ENCODE measurements around the gene PPP6C.
"Not testable (repeated sequence)": the region's sequence is repeated elsewhere in the genome, so short reads cannot be mapped to it uniquely, and the experiment has no call there.

PPP6C gene

DNA sequence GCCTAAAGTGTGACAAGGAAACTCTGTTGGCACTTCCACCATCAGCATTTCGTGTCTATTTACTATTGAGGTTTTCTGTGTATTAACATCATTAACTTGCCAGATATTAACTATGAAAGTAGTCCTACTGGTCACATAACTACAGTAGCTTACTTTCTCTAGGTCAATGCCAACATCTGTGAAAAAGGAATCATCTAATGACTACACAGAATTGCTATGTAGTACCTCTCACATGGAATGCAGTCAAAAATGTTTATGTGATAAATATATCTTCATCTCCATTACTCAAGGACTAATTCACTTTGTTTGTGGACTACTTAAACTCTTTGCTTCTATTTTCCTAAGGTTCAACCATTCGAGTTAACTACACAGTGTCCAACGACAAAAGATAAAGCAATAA is 48.4 kb downstream of the PPP6C start:
- no peak for DNase-seq

DNA sequence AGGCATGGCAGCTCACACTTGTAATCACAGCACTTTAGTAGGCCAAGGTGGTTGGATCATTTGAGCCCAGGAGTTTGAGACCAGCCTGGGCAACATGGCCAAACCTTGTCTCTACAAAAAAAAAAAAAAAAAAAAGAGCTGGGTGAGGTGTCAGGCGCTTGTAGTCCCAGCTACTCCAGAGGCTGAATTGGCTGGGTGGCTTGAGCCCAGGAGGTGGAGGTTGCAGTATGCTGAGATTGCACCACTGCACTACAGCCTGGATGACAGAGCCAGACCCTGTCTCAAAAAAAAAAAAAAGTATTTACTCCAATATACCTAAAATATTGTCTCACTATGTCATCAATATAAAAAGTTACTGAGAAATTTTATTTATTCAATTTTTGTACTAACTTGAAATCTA is 49.0 kb downstream of the PPP6C start:
- no peak for DNase-seq

DNA sequence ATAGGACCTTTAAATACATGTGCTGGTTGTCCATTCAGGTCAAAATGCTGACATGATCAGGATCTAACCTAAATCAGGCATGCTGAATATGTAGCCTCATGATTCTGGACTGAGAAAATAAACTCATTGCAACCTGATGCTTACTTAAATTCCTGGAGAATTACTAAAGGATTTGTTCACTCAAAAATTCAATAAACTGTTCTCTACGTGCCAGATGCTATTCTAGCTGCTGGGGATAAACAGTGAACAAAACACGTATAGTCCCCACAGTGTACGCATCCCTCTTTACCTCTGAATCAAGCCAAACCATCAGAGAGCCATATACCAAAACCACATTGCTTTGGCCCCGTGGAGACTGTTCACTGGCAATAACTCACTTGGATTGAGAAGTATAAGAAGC is 52.4 kb downstream of the PPP6C start:
- no peak for DNase-seq

DNA sequence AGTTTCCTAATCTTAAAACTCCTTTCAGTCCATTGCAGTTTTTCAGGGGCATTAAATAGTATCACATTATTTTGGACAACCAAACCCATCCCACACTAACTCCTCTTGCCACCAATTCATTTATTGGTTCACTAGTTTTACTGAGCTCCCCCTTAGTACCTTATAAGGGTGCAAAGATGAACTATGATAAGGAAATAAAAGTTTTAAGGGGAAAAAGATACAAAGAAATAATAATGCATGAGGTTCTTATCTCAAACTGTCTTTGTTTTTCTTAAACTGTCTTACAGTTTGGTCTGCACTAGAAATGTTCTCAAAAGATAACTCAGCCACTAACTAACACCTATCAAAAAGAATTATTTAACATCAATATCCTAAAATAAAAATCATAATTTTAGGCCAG is 54.6 kb downstream of the PPP6C start:
- DNase-seq, result no peak

DNA sequence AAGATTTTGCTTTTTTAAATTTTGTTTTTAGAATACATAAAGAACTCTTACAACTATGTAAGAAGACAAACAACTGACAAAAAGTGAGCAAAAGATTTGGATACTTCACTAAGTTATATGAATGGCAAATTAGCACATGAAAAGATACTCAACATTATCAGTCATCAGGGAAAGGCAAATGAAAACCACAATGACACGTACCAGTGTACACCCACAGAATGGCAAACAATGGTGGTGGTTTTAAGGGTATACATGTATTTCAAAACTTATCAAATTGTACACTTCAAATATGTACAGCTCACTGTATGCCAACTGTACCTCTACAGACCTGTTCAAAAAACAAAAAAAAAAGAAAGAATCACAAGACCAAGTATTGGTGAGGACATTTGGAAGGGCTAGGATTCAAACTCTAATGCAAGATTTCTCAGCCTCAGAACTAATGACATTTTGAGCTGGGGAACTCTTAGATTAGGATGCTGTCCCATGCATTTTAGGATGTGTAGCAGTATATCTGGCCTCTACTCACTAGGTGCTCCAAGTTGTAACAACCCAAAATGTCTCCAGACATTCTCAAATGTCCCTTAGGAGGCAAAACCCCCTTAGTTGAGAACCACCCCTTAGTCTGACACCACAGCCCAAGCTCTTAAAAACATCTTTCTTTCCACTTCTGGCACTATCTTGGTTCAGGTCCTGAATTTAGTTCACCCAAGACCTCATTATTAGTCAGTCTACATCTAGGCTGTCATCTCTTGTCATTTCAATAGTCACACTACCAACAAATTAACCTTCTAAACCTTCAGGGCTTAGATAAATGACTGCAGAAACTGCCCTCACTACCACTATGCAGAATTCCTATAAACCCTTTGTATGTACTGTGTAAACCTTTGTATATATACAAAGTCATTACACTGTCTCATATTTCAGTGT is 55.9 kb downstream of the PPP6C start:
- no peak for DNase-seq

DNA sequence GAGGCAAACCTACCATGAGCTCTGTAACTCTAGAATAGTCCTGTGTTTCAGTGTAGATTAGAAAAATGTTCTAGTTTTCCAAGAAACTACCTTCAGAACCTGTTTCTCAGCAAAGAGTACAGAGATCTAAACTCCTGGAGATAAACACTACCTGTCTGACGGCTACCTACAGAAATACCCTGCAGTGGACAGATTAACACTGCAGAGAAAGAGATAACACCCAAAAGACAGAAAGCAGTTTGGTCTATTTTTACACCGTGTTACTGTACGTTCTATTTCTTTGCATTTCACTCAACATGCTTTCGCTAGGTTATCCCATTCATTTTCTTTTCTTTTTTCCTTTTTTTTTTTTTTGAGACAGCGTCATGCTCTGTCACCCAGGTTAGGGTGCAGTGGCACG is 57.8 kb downstream of the PPP6C start:
- no peak for DNase-seq

DNA sequence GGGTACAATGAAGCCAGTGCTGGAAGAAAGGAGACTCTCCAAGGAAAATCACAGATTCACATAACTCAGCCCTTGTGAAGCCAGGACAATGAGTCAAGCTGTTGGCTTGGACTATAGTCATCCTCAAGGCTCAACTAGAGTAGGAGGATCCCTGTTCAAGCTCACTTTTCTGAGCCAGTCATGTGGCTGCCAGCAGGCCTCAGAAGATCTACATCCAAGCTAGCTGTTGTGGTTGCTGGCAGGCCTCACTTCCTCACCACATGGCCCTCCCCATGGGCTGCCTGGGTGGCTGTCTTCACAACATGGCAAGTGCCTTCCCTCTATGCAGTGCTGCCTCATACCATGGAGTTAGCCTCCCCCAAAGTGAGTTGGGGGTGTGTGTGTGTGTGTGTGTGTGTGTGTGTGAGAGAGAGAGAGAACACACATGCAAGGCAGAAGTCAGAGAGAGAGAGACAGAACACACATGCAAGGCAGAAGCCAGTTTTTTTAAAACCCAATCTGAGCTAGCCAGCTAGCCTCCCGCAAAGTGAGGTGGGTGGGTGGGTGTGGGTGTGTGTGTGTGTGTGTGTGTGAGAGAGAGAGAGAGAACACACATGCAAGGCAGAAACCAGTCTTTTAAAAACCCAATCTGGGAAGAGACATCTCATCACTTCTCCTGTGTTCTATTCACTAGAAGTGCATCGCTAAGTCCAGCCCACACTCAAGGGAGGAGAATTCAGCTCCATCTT is 63.4 kb downstream of the PPP6C start:
- DNase-seq, result peak in 12 of 14 donors; percentile 5 to 82 (median 44)

DNA sequence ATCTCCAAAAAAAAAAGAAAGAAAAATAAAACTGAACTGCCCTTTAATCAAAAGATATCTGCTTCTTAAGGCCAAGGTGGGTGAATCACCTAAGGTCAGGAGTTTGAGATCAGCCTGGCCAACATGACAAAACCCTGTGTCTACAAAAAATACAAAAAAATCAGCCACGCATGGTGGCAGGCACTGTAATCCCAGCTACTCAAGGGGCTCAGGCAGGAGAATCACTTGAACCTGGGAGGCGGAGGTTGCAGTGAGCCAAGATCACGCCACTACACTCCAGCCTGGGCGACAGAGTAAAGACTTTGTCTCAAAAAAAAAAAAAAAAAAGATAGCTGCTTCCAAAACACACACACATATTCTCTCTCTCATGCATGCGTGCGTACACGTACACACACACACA is 64.1 kb downstream of the PPP6C start:
- DNase-seq, result no peak

DNA sequence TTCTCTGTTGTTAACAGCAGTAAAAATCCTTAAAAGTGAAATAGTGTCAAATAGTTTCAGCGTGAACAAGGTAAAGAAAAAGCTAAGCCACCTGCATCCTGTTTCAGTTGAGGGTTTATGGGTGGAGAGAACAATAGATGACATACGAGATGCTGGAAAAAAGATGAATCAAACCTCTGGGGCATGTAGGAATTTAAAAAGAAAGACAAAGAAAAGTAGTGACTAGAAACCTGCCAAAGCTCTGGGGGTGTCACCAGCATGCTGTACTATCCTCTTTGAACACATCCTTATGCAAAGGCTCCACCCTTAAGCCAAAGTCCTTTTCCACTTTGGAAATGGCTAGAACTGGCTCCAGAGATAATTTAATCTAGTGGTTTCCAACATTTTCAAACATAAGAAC is 68.5 kb downstream of the PPP6C start:
- DNase-seq, result no peak

DNA sequence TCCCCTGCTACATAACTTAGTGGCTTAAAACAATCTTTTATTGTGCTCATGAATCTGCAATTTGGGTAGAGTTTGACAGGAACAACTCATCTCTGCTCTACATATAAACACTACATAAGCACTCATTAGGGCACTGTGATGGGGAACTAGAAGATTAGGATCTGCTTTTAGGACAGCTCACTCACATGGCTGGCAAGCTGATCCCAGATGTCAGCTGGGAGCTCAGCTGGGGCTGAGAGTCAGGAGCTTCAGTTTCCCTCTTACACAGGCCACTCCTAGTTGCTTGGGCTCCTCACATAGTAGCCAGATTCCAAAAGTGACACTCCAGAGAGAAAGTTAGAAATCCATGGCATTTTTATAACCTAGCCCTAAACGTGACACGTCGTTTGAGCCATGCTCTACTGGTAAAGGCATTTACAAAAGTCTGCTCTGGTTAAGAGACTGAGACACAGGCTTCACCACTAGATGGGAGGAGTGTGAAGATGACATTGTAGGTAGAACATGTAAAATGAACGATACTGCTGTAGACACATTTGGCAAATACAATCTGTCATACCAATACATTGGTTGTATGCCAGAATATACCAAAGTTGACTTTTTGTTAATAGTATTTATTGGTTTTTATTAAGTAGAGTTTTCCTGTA is 69.8 kb downstream of the PPP6C start:
- DNase-seq, result no peak

DNA sequence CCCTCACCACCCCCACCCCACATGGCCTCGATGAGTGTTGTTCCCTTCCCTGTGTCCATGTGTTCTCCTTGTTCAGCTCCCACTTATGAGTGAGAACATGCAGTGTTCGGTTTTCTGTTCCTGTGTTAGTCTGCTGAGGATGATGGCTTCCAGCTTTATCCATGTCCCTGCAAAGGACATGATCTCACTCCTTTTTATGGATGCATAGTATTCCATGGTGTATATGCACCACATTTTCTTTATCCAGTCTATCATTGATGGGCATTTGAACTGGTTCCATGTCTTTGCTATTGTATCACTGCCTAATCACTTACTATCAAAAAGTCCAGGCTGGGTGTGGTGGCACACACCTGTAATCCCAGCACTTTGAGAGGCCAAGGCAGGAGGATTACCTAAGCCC is 70.9 kb downstream of the PPP6C start:
- DNase-seq, result not testable (repeated sequence)

DNA sequence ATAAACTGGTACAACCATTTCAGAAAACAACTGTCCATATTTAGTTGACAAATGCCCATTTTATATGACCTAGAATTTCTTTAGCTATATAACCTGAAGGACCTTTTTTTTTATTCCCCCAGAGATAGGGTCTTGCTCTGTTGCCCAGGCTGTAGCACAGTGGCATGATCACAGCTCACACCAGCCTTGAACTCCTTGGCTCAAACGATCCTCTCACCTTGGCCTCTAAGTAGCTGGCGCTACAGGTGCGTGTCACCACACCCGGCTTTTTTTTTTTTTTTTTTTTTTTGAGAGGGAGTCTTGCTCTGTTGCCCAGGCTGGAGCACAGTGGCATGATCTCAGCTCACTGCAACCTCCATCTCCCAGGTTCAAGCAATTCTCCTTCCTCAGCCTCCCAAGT is 75.1 kb downstream of the PPP6C start:
- DNase-seq, result not testable (repeated sequence)

DNA sequence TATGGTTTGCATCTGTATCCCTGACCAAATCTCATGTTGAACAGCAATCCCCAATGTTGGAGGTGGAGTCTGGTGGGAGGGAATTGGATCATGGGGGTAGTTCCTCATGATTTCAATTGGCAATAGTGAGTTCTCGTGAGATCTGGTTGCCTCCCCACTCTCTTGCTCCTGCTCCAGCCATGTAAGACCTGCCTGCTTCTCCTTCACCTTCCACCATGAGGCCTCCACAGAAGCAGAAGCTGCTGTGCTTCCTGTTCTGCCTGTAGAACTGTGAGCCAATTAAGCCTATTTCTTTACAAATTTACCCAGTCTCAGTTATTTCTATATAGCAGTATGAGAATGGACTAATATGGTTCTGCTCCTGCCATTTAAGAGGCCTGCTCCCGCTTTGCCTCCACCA is 79.1 kb downstream of the PPP6C start:
- no peak for DNase-seq

DNA sequence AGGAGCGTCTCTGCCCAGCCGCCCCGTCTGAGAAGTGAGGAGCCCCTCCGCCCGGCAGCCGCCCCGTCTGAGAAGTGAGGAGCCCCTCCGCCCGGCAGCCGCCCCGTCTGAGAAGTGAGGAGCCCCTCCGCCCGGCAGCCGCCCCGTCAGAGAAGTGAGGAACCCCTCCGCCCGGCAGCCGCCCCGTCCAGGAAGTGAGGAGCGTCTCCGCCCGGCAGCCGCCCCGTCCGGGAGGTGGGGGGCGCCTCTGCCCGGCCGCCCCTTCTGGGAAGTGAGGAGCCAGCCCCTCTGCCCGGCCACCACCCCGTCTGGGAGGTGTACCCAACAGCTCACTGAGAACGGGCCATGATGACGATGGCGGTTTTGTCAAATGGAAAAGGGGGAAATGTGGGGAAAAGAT is 81.1 kb downstream of the PPP6C start:
- DNase-seq, result not testable (repeated sequence)

DNA sequence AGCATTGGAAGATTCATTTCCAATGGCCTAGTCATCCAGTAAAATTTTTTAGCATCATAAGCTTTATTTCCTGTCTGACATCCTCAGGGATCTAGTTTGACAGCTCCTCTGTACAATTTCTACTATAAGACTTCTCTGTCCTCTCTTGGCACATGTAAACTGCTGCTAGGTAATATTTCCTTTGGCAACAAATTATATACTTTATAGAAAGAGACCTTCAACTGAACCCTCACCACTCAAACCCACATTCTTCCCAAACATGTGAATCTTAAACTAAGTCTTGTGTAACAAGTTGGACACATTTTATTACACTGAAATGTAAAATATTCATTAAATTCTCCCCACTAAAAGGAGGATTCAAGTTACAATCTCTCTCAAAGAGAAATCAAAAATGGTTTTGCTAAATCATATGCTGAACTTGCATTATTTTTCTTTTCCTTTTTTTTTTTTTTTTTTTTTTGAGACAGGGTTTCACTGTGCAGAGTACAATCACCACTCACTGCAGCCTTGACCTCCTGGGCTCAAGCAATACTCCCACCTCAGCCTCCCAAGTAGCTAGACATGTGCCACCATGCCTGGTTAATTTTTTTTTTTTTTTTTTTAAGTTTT is 83.2 kb downstream of the PPP6C start:
- no peak for DNase-seq

DNA sequence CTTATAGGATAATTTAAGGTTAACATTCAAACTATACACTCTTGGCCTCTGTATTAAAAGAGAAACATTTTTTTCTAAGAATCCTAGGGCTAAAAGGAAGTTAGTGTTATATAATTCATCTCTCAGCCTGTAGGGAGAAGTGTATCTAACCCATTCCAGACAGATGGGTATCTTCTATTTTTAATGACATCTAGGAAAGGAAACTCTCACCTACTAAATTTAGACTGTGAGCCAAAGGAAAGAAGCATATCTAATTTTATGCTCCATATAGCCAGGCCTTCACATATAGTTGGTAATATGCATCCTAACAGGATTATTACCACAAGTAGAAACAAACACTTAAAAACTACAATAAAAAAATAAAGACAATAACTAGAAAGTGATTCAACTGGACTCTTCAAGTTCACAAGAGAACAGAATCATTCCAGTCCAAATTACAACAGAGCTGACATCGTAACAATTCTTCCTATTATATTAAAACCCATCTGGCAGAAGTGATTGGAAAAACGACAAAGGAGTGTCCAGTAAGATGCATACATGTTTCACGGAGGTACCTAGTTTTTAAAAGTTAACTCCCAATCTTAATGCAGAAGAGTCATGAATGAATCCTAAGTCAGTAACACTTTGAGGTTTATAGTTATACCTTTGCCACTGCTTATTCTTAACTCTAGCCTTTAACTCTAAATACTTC is 85.7 kb downstream of the PPP6C start:
- DNase-seq, result no peak

DNA sequence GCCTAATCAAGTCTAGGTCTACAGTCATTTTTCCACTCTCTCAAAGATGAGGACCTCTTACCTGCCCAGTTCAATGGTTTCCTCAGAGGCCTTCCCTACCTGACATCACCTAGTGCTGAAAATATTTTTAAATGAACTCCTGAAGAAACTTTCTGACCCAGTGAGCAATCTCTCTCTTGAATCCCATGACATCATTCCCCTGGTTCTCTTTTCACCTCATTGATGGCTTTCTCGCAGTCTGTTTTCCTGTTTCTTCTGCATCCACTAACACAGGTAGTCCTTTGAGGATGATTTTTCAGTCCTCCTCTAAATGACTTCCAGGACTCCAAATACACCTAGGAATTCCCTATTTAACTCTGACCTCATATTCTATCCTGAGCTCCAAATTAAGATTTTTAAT is 86.6 kb downstream of the PPP6C start:
- DNase-seq, result no peak

DNA sequence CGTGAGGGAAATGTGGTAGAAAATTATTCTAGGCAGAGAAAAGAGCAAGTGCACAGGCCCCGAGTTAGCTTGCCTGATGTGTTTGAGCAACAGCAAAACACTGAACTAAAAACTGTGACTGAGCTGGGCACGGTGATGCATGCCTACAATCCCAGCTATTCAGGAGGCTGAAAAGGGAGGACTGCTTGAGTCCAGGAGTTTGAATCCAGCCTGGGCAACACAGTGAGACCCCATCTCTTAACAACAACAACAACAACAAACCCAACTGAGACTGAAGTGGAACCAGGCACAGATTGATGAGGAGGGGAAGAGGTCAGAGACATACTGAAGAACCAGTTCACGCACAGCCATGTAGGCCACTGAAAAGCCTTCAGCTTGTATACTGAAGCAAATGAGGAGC is 88.8 kb downstream of the PPP6C start:
- no peak for DNase-seq

DNA sequence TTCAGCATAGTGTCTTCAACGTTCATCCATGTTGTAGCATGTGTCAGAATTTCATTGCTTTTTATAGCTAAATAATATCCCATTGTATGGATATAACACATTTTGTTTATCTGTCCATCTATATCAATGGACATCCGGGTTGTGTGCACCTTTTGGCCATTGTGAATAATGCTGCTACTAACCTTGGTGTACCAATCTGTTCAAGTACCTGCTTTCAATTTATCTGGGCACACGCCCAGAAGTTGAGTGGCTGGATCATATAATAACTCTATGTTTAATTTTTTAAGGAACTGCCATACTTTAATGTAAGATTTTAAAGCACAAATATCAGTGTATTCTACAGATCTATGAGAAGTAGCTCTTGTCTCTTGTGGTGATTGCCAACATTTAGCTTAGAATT is 89.8 kb downstream of the PPP6C start:
- no peak for DNase-seq
